GM21360 (cell line): ENCODE data around the gene NRARP.

Experiments
- ATAC-seq: cut with Tn5 transposase; IDR thresholded peaks from one replicate; pipeline ENCODE4 v1.9.1; 2021; ENCODE audit warnings: mild to moderate bottlenecking, moderate library complexity; ENCODE audit not compliant: unreplicated experiment

The NRARP gene

GRCh38 chr9:137311986-137312851, 10.1 kb upstream of the NRARP start:
- no peak for ATAC-seq

- ATAC-seq: no peak
These were observed 9.3 kb upstream of the NRARP start for GRCh38 chr9:137311171-137311985.

- ATAC-seq: no peak
These were observed 8.3 kb upstream of the NRARP start for GRCh38 chr9:137310189-137311052.

- no peak for ATAC-seq
These were observed 7.5 kb upstream of the NRARP start for GRCh38 chr9:137309368-137310188.

- no peak for ATAC-seq
These were observed 6.1 kb upstream of the NRARP start for GRCh38 chr9:137308057-137308619.

- ATAC-seq: no peak
These were observed 5.4 kb upstream of the NRARP start for GRCh38 chr9:137307255-137308056.

- ATAC-seq: no peak
These were observed 4.8 kb upstream of the NRARP start for GRCh38 chr9:137306850-137307254.

GRCh38 chr9:137306066-137306849, 4.2 kb upstream of the NRARP start:
- no peak for ATAC-seq

- ATAC-seq: no peak
These were observed 3.7 kb upstream of the NRARP start for GRCh38 chr9:137305798-137306065.

- ATAC-seq: no peak
These were observed 3.2 kb upstream of the NRARP start for GRCh38 chr9:137305060-137305797.

- no peak for ATAC-seq
These were observed 2.5 kb upstream of the NRARP start for GRCh38 chr9:137304383-137305059.

GRCh38 chr9:137303893-137304382, 1.9 kb upstream of the NRARP start:
- no peak for ATAC-seq

GRCh38 chr9:137303151-137303892, 1.3 kb upstream of the NRARP start:
- no peak for ATAC-seq

GRCh38 chr9:137302449-137303150, 529 bp upstream of the NRARP start:
- peak; percentile 35 for ATAC-seq

- no peak for ATAC-seq
These were observed 757 bp downstream of the NRARP start for GRCh38 chr9:137301081-137301947.
